AG09319 (cell line): Measurements from ENCODE around the gene MATN1.

Source experiments
- DNase-seq: peaks from one replicate; pipeline ENCODE4 v3.0.0-alpha.2; 2010; ENCODE audit warnings: low read depth; ENCODE audit errors: extremely low read depth
- CTCF ChIP-seq: IDR thresholded peaks from 2 replicates; pipeline ENCODE4 v1.5.1; 2011; ENCODE audit warnings: low read depth, mild to moderate bottlenecking, inconsistent platforms, low read length, moderate library complexity

The MATN1 gene

GRCh38 chr1:30684881-30685795 is 38.2 kb downstream of the MATN1 start:
- DNase-seq: no peak
- TF ChIP-seq CTCF: no peak

GRCh38 chr1:30684259-30684658 is 39.1 kb downstream of the MATN1 start:
- TF ChIP-seq CTCF: no peak
- no peak for DNase-seq

GRCh38 chr1:30683699-30684098 is 39.7 kb downstream of the MATN1 start:
- TF ChIP-seq CTCF: no peak
- DNase-seq: no peak

- TF ChIP-seq CTCF: no peak
- no peak for DNase-seq
Measured at GRCh38 chr1:30682396-30683275, 40.7 kb downstream of the MATN1 start.

GRCh38 chr1:30681782-30682181 is 41.6 kb downstream of the MATN1 start:
- TF ChIP-seq CTCF: no peak
- no peak for DNase-seq

- DNase-seq: no peak
- no peak for TF ChIP-seq CTCF
Measured at GRCh38 chr1:30680879-30681278, 42.5 kb downstream of the MATN1 start.

GRCh38 chr1:30680429-30680828 is 43.0 kb downstream of the MATN1 start:
- DNase-seq: no peak
- no peak for TF ChIP-seq CTCF
